Measurements from ENCODE around the gene PEG3.

DNA sequence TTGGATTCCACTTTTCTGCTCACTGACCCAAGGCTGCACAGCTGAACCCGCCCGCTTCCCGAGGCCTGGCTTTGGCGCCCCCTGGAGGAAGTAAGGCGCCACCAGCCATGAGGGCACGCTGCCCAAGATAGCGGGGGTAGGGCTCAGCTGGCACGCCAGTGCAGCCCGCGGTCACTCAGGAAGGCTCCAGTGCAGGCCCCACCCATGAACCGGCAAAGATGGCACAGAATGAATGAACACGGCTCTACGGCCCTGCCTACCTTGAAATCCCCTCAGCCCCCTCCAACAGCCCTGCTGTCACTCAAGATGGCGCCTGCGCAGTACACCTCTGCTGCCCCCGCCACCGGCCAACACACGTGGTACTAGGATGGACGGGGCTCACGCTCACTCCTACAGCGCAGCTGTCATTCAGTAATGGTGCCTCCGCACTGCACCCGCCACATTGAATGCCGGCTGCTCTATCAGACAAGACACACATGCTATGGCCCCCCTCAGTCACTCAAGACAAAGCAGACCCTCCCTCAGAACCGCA lies 3.0 kb downstream of the PEG3 start:
- TF ChIP-seq SP1 (IDR thresholded peaks at IDR 0.05) (no peak), ZNF384 (IDR thresholded peaks at IDR 0.05) (no peak), SUZ12 (IDR thresholded peaks at IDR 0.05) (no peak), HDGF (IDR thresholded peaks at IDR 0.05; ENCODE audit: borderline replicate concordance) (no peak), TARDBP (IDR thresholded peaks at IDR 0.05) (no peak)
- TF ChIP-seq, protein P1, sequence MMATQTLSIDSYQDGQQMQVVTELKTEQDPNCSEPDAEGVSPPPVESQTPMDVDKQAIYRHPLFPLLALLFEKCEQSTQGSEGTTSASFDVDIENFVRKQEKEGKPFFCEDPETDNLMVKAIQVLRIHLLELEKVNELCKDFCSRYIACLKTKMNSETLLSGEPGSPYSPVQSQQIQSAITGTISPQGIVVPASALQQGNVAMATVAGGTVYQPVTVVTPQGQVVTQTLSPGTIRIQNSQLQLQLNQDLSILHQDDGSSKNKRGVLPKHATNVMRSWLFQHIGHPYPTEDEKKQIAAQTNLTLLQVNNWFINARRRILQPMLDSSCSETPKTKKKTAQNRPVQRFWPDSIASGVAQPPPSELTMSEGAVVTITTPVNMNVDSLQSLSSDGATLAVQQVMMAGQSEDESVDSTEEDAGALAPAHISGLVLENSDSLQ (IDR thresholded peaks at IDR 0.05) = no peak

Measured in HEK293T (cell line).